SIG-M5 treated with dmso at 0.1 percent for 504 hours (cell line): Measurements from ENCODE around the gene GAST.

Source experiments
- DNase-seq: peaks from one replicate; lab custom pipeline; 2025; ENCODE audit not compliant: unreplicated experiment; lab: John Stamatoyannopoulos, UW

Gene GAST

GRCh38 chr17:41738801-41739112, 26.6 kb downstream of the GAST start:
- DNase-seq, result no peak

- no peak for DNase-seq
Measured at GRCh38 chr17:41739661-41740352, 27.7 kb downstream of the GAST start.

- no peak for DNase-seq
Measured at GRCh38 chr17:41740506-41740905, 28.4 kb downstream of the GAST start.

GRCh38 chr17:41741709-41742108, 29.6 kb downstream of the GAST start:
- no peak for DNase-seq

GRCh38 chr17:41748275-41748674, 36.1 kb downstream of the GAST start:
- DNase-seq, result no peak

- DNase-seq, result no peak
Measured at GRCh38 chr17:41750862-41751261, 38.7 kb downstream of the GAST start.

- no peak for DNase-seq
Measured at GRCh38 chr17:41751288-41751687, 39.2 kb downstream of the GAST start.

GRCh38 chr17:41754066-41754465, 41.9 kb downstream of the GAST start:
- DNase-seq, result no peak

- DNase-seq, result no peak
Measured at GRCh38 chr17:41758601-41759000, 46.5 kb downstream of the GAST start.

- no peak for DNase-seq
Measured at GRCh38 chr17:41760878-41761277, 48.7 kb downstream of the GAST start.

- no peak for DNase-seq
Measured at GRCh38 chr17:41762391-41762790, 50.3 kb downstream of the GAST start.

- DNase-seq, result no peak
Measured at GRCh38 chr17:41762841-41763240, 50.7 kb downstream of the GAST start.

- DNase-seq, result no peak
Measured at GRCh38 chr17:41763327-41763726, 51.2 kb downstream of the GAST start.
